HepG2 (cell line): Measurements from ENCODE around the gene ATXN7L2.

Experiments
- DR1 ChIP-seq: sonication (generic); formaldehyde crosslinking; IDR thresholded peaks from 2 replicates; pipeline ENCODE4 v1.8.0; 2021; ENCODE audit warnings: mild to moderate bottlenecking, missing genetic modification reagents, inconsistent platforms
- JUNB ChIP-seq: sonication (generic); formaldehyde crosslinking; IDR thresholded peaks from 2 replicates; pipeline ENCODE4 v1.8.0; 2022; ENCODE audit warnings: missing genetic modification reagents, mild to moderate bottlenecking, borderline replicate concordance
- MAFK ChIP-seq, 2 experiments: IDR thresholded peaks in 1 of 2; conservative IDR thresholded peaks in 1 of 2; 2 replicates each; pipeline ENCODE4 v1.6.1; 2011; ENCODE audit warnings: improper control_type of control experiment in 2 of 2, low read length in 2 of 2
- SP2 ChIP-seq: sonication (generic); formaldehyde crosslinking; IDR thresholded peaks from 2 replicates; pipeline ENCODE4 v1.5.1; 2020; ENCODE audit warnings: mild to moderate bottlenecking, missing genetic modification reagents
- STAT5B ChIP-seq: sonication (generic); formaldehyde crosslinking; IDR thresholded peaks from 2 replicates; pipeline ENCODE4 v1.4.0; 2020; ENCODE audit warnings: missing genetic modification reagents
- TFE3 ChIP-seq: IDR thresholded peaks from 2 replicates; pipeline ENCODE4 v1.6.1; 2016

- TF ChIP-seq SP2 (CRISPR knock-in tag): no peak
- TF ChIP-seq MAFK (conservative IDR thresholded peaks at IDR 0.05 in 1 of 2, IDR thresholded peaks at IDR 0.05 in 1 of 2; ENCODE audit: low read length in 2 of 2): no peak
- TF ChIP-seq DR1 (CRISPR knock-in tag): no peak
- no peak for TF ChIP-seq STAT5B (CRISPR knock-in tag)
- no peak for TF ChIP-seq JUNB (CRISPR knock-in tag)
- no peak for TF ChIP-seq TFE3 (CRISPR knock-in tag)
These were observed 17.3 kb downstream of the ATXN7L2 start for GRCh38 chr1:109500941-109501381.
